GM18502 (cell line): ENCODE data around the gene GTF2H4.
A peak's percentile ranks its signal among the peaks of the same experiment; 100 is the strongest.
"Not testable (repeated sequence)": the region's sequence is repeated elsewhere in the genome, so short reads cannot be mapped to it uniquely, and the experiment has no call there.

Experiments
- ATAC-seq: cut with Tn5 transposase; IDR thresholded peaks from one replicate; pipeline ENCODE4 v1.9.1; 2021; ENCODE audit warnings: mild to moderate bottlenecking; ENCODE audit not compliant: unreplicated experiment, poor library complexity

The GTF2H4 gene

GRCh38 chr6:30907758-30908591, at the start of gene GTF2H4:
Gene GTF2H4 (plus strand): TSS chr6:30908207.
- ATAC-seq: peak; percentile 93

- not testable (repeated sequence) for ATAC-seq
Measured at GRCh38 chr6:30859726-30860125, 48.3 kb upstream of the GTF2H4 start.

- ATAC-seq: no peak
Measured at GRCh38 chr6:30861257-30862048, 46.6 kb upstream of the GTF2H4 start.

- no peak for ATAC-seq
Measured at GRCh38 chr6:30862156-30862875, 45.7 kb upstream of the GTF2H4 start.

GRCh38 chr6:30864325-30864724, 43.7 kb upstream of the GTF2H4 start:
- ATAC-seq: no peak

GRCh38 chr6:30869241-30869749, 38.7 kb upstream of the GTF2H4 start:
- ATAC-seq: not testable (repeated sequence)

- ATAC-seq: no peak
Measured at GRCh38 chr6:30870546-30870945, 37.5 kb upstream of the GTF2H4 start.

- ATAC-seq: no peak
Measured at GRCh38 chr6:30871592-30872183, 36.3 kb upstream of the GTF2H4 start.

- no peak for ATAC-seq
Measured at GRCh38 chr6:30873137-30873640, 34.8 kb upstream of the GTF2H4 start.

- ATAC-seq: not testable (repeated sequence)
Measured at GRCh38 chr6:30873795-30874194, 34.2 kb upstream of the GTF2H4 start.

- ATAC-seq: no peak
Measured at GRCh38 chr6:30875244-30876038, 32.6 kb upstream of the GTF2H4 start.

GRCh38 chr6:30876039-30876730, 31.8 kb upstream of the GTF2H4 start:
- no peak for ATAC-seq

- ATAC-seq: no peak
Measured at GRCh38 chr6:30877419-30878262, 30.4 kb upstream of the GTF2H4 start.

- ATAC-seq: no peak
Measured at GRCh38 chr6:30879684-30880427, 28.2 kb upstream of the GTF2H4 start.

GRCh38 chr6:30880698-30881252, 27.2 kb upstream of the GTF2H4 start:
- ATAC-seq: no peak

- no peak for ATAC-seq
Measured at GRCh38 chr6:30881392-30882203, 26.4 kb upstream of the GTF2H4 start.
